Measurements from ENCODE around the gene CD48.

DNA sequence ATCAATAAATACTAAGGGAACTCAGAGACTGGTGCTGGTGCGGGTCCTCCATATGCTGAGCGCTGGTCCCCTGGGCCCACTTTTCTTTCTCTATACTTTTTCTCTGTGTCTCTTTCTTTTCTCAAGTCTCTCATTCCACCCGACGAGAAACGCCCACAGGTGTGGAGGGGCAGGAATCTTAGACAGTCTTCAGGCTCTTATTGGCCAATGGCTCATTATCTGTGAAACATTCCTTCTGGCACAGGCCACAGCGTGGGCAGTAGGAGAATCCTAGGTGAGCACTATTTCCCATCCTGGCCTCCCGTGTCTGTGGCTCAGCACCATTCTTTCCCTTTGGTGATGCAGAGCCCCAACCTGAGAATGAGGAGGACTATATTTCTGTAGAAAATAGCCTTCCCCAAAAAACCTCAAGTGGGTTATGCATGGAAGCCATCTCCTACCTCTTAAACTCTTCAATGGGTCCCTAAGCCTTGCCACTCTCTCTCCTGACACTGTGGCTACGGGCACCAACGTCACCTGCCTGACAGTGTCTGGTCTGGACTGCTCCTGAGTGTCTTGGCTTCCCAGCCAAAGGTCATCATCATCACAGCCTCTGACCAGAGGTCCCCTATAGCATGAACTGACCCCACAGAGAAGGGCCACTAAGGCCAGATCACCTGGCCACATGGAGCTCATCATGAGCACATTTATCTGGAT is 58.5 kb downstream of the CD48 start:
- TF ChIP-seq, protein P1, sequence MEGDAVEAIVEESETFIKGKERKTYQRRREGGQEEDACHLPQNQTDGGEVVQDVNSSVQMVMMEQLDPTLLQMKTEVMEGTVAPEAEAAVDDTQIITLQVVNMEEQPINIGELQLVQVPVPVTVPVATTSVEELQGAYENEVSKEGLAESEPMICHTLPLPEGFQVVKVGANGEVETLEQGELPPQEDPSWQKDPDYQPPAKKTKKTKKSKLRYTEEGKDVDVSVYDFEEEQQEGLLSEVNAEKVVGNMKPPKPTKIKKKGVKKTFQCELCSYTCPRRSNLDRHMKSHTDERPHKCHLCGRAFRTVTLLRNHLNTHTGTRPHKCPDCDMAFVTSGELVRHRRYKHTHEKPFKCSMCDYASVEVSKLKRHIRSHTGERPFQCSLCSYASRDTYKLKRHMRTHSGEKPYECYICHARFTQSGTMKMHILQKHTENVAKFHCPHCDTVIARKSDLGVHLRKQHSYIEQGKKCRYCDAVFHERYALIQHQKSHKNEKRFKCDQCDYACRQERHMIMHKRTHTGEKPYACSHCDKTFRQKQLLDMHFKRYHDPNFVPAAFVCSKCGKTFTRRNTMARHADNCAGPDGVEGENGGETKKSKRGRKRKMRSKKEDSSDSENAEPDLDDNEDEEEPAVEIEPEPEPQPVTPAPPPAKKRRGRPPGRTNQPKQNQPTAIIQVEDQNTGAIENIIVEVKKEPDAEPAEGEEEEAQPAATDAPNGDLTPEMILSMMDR (conservative IDR thresholded peaks at IDR 0.05; ENCODE audit: low read length) = no peak
- no peak for TF ChIP-seq EZH2phosphoT487 (IDR thresholded peaks at IDR 0.05; ENCODE audit: borderline replicate concordance)
